ENCODE data around the gene CCR7.

GRCh38 chr17:40548982-40549685 is 16.1 kb downstream of the CCR7 start:
- no peak for TF ChIP-seq CTCF (IDR thresholded peaks at IDR 0.05)
- no peak for TF ChIP-seq USF2 (IDR thresholded peaks at IDR 0.05; ENCODE audit: borderline replicate concordance, low read depth, low read length)
- TF ChIP-seq POLR2AphosphoS5 (IDR thresholded peaks at IDR 0.05; ENCODE audit: low read depth, low read length), result no peak
- TF ChIP-seq GABPA (IDR thresholded peaks at IDR 0.05; ENCODE audit: low read depth), result no peak
- TF ChIP-seq SIN3A (IDR thresholded peaks at IDR 0.05; ENCODE audit: borderline replicate concordance, low read depth, low read length), result no peak
- TF ChIP-seq TEAD4 (IDR thresholded peaks at IDR 0.05; ENCODE audit: borderline replicate concordance, insufficient read depth), result no peak
- no peak for TF ChIP-seq RFX5 (IDR thresholded peaks at IDR 0.05; ENCODE audit: low read length)
- no peak for TF ChIP-seq REST (IDR thresholded peaks at IDR 0.05; ENCODE audit: low read depth, low read length)
- no peak for TF ChIP-seq MXI1 (IDR thresholded peaks at IDR 0.05; ENCODE audit: low read depth, low read length)
- no peak for TF ChIP-seq EZH2phosphoT487 (IDR thresholded peaks at IDR 0.05; ENCODE audit: borderline replicate concordance, low read depth)

All from SK-N-SH (cell line).